B cell (primary cell): ENCODE results near the gene LTA4H. TPM values are rescaled to one million over a fixed set of nuclear protein-coding genes. Genes with fewer than 3 reads are reported as not detected.
"Not testable (repeated sequence)": the region's sequence is repeated elsewhere in the genome, so short reads cannot be mapped to it uniquely, and the experiment has no call there.

Source experiments
- ATAC-seq: fragments of 200-7000 bp; cut with Tn5 transposase; one replicate; pipeline ENCODE4 v1.10.0; 2021; ENCODE audit warnings: low read depth, mild to moderate bottlenecking, moderate number of reproducible peaks, moderate library complexity
- CTCF ChIA-PET: fragments of 350-600 bp; sonication (Branson Sonifier 250); formaldehyde crosslinking; loops from one replicate; lab custom pipeline; 2021; ENCODE audit warnings: antibody characterized with exemption, inconsistent platforms; lab: Charles Lee
- POLR2A ChIA-PET: fragments of 350-600 bp; sonication (Branson Sonifier 250); formaldehyde crosslinking; loops from one replicate; lab custom pipeline; 2021; ENCODE audit warnings: antibody characterized with exemption; lab: Charles Lee
- DNase-seq: peaks from one replicate; pipeline ENCODE4 v3.0.0; 2013
- H2AFZ ChIP-seq: 2 replicates; pipeline ENCODE4 v1.6.1; 2012; ENCODE audit warnings: mild to moderate bottlenecking, low read depth, low read length; ENCODE audit not compliant: insufficient read depth, poor library complexity, severe bottlenecking
- H3K27ac ChIP-seq, 2 donors: 1 replicate in 1 of 2; 2 replicates in 1 of 2; pipeline ENCODE4 v1.5.1; 2012 to 2013; ENCODE audit warnings: low read length in 2 of 2, mild to moderate bottlenecking in 2 of 2, moderate library complexity in 1 of 2
- H3K27me3 ChIP-seq, 4 experiments: fragments of 200-600 bp in 1 of 4; sonication (generic) in 1 of 4; replicated peaks in 1 of 4; 1 replicate in 2 of 4; 2 replicates in 2 of 4; pipeline versions ENCODE4 v1.6.1 to v1.7.0; 2013 to 2016; ENCODE audit warnings: low read length in 3 of 4, mild to moderate bottlenecking in 2 of 4, mixed read lengths in 1 of 4, moderate library complexity in 1 of 4; ENCODE audit not compliant: insufficient read depth in 4 of 4, control insufficient read depth in 3 of 4; ENCODE audit errors: control extremely low read depth in 1 of 4
- H3K36me3 ChIP-seq, 2 experiments: replicated peaks in 1 of 2; 1 replicate in 1 of 2; 2 replicates in 1 of 2; pipeline versions ENCODE4 v1.6.1 to v1.7.1; 2013; ENCODE audit warnings: low read length in 1 of 2; ENCODE audit not compliant: insufficient read depth in 2 of 2, control insufficient read depth in 1 of 2; ENCODE audit errors: control extremely low read depth in 1 of 2, extremely low read depth in 1 of 2
- H3K4me1 ChIP-seq, 2 donors: fragments of 200-600 bp in 1 of 2; sonication (generic) in 1 of 2; 1 replicate in 1 of 2; 2 replicates in 1 of 2; pipeline versions ENCODE4 v1.5.1 to v1.6.1; 2013 to 2017; ENCODE audit warnings: low read length in 2 of 2; ENCODE audit not compliant: control insufficient read depth in 2 of 2, insufficient read depth in 2 of 2
- H3K4me2 ChIP-seq: replicated peaks from 2 replicates; pipeline ENCODE3; 2012; ENCODE audit warnings: mild to moderate bottlenecking, low read depth, low read length; ENCODE audit not compliant: poor library complexity, severe bottlenecking
- H3K4me3 ChIP-seq, 5 experiments: fragments of 200-600 bp in 1 of 5; sonication (generic) in 1 of 5; 1 replicate in 3 of 5; 2 replicates in 2 of 5; pipeline versions ENCODE4 v1.5.1 to v1.7.0; 2011 to 2016; ENCODE audit warnings: low read length in 4 of 5, mild to moderate bottlenecking in 4 of 5, low read depth in 2 of 5, control low read depth in 1 of 5, moderate library complexity in 1 of 5; ENCODE audit not compliant: insufficient read depth in 1 of 5; ENCODE audit errors: control extremely low read depth in 1 of 5, extremely low read depth in 1 of 5
- H3K79me2 ChIP-seq: fragments of 200-600 bp; sonication (generic); one replicate; pipeline ENCODE4 v1.6.0; 2016; ENCODE audit warnings: low read length; ENCODE audit not compliant: control insufficient read depth, insufficient read depth
- H3K9ac ChIP-seq: fragments of 200-600 bp; sonication (generic); 2 replicates; pipeline ENCODE4 v1.6.1; 2017; ENCODE audit warnings: mild to moderate bottlenecking, low read length, moderate library complexity
- H3K9me3 ChIP-seq, 3 donors: one replicate each; pipeline versions ENCODE4 v1.6.1 to v1.7.1; 2013; ENCODE audit warnings: low read length in 2 of 3; ENCODE audit not compliant: control insufficient read depth in 2 of 3, insufficient read depth in 1 of 3; ENCODE audit errors: control extremely low read depth in 1 of 3
- H4K20me1 ChIP-seq: 2 replicates; pipeline ENCODE4 v1.6.0; 2012; ENCODE audit warnings: mild to moderate bottlenecking, low read length; ENCODE audit not compliant: insufficient read depth, control insufficient read depth, poor library complexity, severe bottlenecking
- H3K27ac Mint-ChIP-seq: one replicate; pipeline ENCODE4 v1.8.0; 2021; ENCODE audit warnings: mixed read lengths
- H3K27me3 Mint-ChIP-seq: one replicate; pipeline ENCODE4 v1.8.0; 2021; ENCODE audit warnings: mixed read lengths
- H3K4me1 Mint-ChIP-seq: one replicate; pipeline ENCODE4 v1.8.0; 2021; ENCODE audit warnings: mixed read lengths
- H3K4me3 Mint-ChIP-seq: one replicate; pipeline ENCODE4 v1.8.0; 2021; ENCODE audit warnings: mixed read lengths
- H3K9me3 Mint-ChIP-seq: one replicate; pipeline ENCODE4 v1.8.0; 2022; ENCODE audit warnings: mixed read lengths; ENCODE audit not compliant: insufficient read depth
- EZH2 ChIP-seq: IDR thresholded peaks from 2 replicates; pipeline ENCODE4 v1.6.1; 2012; ENCODE audit warnings: borderline replicate concordance, low read depth, mild to moderate bottlenecking, moderate library complexity, low read length; ENCODE audit not compliant: insufficient read depth, poor library complexity, severe bottlenecking
- WGBS: methylation state at CpG from one replicate; pipeline ENCODE4 v1.1.5; 2013; ENCODE audit warnings: missing lambda C conversion rate; ENCODE audit not compliant: insufficient coverage; 5-methylcytosine and 5-hydroxymethylcytosine counted together
- intact Hi-C: fragments of 100-400 bp; cut with micrococcal nuclease; formaldehyde crosslinking; loops from one replicate; pipeline ENCODE4 v1.10.0; 2022
- polyA plus RNA-seq: library from polyadenylated mRNA; depleted of rRNA; stranded (reverse); fragments of >200 nt; gene quantifications from 2 replicates; pipeline ENCODE4 v1.2.3, GENCODE V29; 2012
- total RNA-seq, 2 donors: library from RNA; stranded (reverse); fragments of 120-200 nt in 1 of 2; gene quantifications; 1 replicate in 1 of 2; 2 replicates in 1 of 2; pipeline versions ENCODE4 v1.2.3 to v1.2.4, GENCODE V29; 2013 to 2022
- TF ChIP-seq, protein P1 (sequence below): fragments of 200-600 bp; IDR thresholded peaks from one replicate; pipeline ENCODE4 v1.8.0; 2022; ENCODE audit warnings: antibody characterized with exemption, mild to moderate bottlenecking

The LTA4H gene
- total and polyA plus RNA-seq, 2 donors (not counting 1 experiment from before 2014, with no cell fraction given): 153 to 167 TPM

DNA sequence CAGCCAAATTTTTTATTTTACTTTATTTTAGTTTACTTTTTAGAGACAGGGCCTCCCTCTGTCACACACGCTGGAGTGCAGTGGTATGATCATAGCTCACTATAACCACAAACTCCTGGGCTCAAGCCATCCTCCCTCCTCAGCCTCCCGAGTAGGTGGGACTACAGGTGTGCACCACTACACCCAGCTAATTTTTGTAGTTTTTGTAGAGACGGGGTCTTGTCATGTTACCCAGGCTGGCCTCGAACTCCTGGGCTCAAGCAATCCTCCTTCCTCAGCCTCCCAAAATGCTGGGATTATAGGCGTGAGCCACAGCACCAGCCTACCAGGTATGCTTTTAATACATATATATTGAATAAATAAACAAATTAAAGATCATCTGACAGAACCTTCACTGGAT lies 32.7 kb upstream of the LTA4H start:
- Histone ChIP-seq H3K27me3 (no peaks in the 10 kb centered on the region), H4K20me1 (no peaks in the 10 kb centered on the region), H3K36me3 (no peaks in the 10 kb centered on the region), H2AFZ (no peak overlapping the region), H3K4me2 (no peak overlapping the region), H3K9ac (no peak overlapping the region), H3K79me2 (no peaks in the 10 kb centered on the region), H3K4me3 (no peak overlapping the region), H3K27ac (no peak overlapping the region), H3K9me3 (no peaks in the 10 kb centered on the region), H3K4me1 (peaks cover 15 to 25% of the 10 kb centered on the region in 2 donors)
- no peak overlapping the region for H3K27ac Mint-ChIP-seq
- H3K4me1 Mint-ChIP-seq: peaks cover 28% of the 10 kb centered on the region
- intact Hi-C loops: no loop called here
- DNase-seq (no peak), ATAC-seq (no peak)
- no peaks in the 10 kb centered on the region for H3K9me3 Mint-ChIP-seq
- ChIA-PET POLR2A (no interaction called here), CTCF (interaction anchor here (0.7 to 5.2 kb wide), 2 partner anchors 148 to 150 kb away, joined by 3 to 56 read pairs; no protein-coding TSS in a partner anchor)
- no peaks in the 10 kb centered on the region for H3K27me3 Mint-ChIP-seq
- no CpG with 5 or more reads among the region's 5 CpGs for WGBS
- no peak overlapping the region for H3K4me3 Mint-ChIP-seq
- no peak for TF ChIP-seq EZH2
- TF ChIP-seq, protein P1, sequence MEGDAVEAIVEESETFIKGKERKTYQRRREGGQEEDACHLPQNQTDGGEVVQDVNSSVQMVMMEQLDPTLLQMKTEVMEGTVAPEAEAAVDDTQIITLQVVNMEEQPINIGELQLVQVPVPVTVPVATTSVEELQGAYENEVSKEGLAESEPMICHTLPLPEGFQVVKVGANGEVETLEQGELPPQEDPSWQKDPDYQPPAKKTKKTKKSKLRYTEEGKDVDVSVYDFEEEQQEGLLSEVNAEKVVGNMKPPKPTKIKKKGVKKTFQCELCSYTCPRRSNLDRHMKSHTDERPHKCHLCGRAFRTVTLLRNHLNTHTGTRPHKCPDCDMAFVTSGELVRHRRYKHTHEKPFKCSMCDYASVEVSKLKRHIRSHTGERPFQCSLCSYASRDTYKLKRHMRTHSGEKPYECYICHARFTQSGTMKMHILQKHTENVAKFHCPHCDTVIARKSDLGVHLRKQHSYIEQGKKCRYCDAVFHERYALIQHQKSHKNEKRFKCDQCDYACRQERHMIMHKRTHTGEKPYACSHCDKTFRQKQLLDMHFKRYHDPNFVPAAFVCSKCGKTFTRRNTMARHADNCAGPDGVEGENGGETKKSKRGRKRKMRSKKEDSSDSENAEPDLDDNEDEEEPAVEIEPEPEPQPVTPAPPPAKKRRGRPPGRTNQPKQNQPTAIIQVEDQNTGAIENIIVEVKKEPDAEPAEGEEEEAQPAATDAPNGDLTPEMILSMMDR: no peak

DNA sequence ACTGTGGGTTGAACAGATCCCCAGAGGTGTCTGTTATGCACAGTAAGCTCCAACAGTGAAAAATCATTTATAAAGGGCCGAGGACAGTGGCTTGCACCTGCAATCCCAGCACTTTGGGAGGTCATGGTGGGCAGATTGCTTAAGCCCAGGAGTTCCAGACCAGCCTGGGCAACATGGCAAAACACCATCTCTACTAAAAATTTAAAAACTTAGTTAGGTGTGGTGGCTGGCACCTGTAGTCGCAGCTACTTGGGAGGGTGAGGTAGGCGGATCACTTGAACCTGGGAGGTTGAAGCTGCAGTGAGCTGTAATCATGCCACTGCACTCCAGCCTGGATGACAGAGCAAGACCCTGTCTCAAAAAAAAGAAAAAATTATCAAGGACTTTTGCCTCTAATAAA lies 30.4 kb upstream of the LTA4H start:
- H3K36me3 ChIP-seq, H3K79me2 ChIP-seq, H4K20me1 ChIP-seq, H3K9me3 Mint-ChIP-seq, H3K27me3 ChIP-seq, ATAC-seq, H2AFZ ChIP-seq, H3K27ac ChIP-seq, H3K27ac Mint-ChIP-seq, H3K9me3 ChIP-seq, H3K27me3 Mint-ChIP-seq, H3K9ac ChIP-seq, DNase-seq, H3K4me2 ChIP-seq, intact Hi-C loops, H3K4me3 ChIP-seq, H3K4me3 Mint-ChIP-seq: not testable (repeated sequence)
- H3K4me1 ChIP-seq: peaks cover 25 to 37% of the 10 kb centered on the region in 2 donors
- H3K4me1 Mint-ChIP-seq: peaks cover 31% of the 10 kb centered on the region
- ChIA-PET CTCF (interaction anchor here (0.6 to 5.2 kb wide), 9 partner anchors 8 to 451 kb away, joined by 3 to 56 read pairs (median 3); no protein-coding TSS in a partner anchor), POLR2A (interaction anchor here (0.5 kb wide), 1 partner anchor 42 kb away, joined by 4 read pairs; no protein-coding TSS in a partner anchor)
- 92% methylated on average over 2 of the region's 3 CpGs for WGBS
